ENCODE measurements around the gene CBFA2T3.
"Not testable (repeated sequence)": the region's sequence is repeated elsewhere in the genome, so short reads cannot be mapped to it uniquely, and the experiment has no call there.

The CBFA2T3 gene

GRCh38 chr16:89012622-89012995 lies 35.6 kb upstream of the CBFA2T3 start:
- DNase-seq (ENCODE audit: low spot score) = no peak

DNA sequence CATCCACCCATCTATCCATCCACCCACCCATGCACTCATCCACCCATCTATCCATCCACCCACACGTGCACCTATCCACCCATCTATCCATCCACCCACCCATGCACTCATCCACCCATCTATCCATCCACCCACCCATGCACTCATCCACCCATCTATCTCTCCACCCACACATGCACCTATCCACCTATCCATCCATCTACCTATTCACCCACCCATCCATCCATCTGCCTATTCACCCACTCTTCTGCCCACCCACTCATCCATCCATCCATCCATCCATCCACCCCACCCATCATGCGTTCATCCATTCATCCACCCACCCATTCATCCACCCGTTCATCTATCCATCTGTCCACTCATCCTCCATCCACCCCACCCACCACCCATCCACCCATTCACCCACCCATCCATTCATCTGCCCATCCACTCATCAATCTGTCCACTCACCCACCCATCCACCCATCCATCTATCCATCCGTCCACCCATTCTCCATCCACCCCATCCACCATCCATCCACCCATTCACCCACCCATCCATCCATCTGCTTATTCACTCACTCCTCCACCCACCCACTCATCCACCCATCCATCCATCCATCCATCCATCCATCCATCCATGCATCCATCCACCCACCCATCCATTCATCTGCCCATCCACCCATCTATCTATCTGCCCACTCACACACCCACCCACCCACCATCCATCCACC lies 35.1 kb upstream of the CBFA2T3 start:
- DNase-seq (ENCODE audit: low spot score) = no peak

GRCh38 chr16:89010210-89010925 lies 33.4 kb upstream of the CBFA2T3 start:
- DNase-seq (ENCODE audit: low spot score) = no peak

GRCh38 chr16:89009343-89010209 lies 32.6 kb upstream of the CBFA2T3 start:
- DNase-seq (ENCODE audit: low spot score) = no peak

GRCh38 chr16:89008796-89009195 lies 31.8 kb upstream of the CBFA2T3 start:
- not testable (repeated sequence) for DNase-seq (ENCODE audit: low spot score)

DNA sequence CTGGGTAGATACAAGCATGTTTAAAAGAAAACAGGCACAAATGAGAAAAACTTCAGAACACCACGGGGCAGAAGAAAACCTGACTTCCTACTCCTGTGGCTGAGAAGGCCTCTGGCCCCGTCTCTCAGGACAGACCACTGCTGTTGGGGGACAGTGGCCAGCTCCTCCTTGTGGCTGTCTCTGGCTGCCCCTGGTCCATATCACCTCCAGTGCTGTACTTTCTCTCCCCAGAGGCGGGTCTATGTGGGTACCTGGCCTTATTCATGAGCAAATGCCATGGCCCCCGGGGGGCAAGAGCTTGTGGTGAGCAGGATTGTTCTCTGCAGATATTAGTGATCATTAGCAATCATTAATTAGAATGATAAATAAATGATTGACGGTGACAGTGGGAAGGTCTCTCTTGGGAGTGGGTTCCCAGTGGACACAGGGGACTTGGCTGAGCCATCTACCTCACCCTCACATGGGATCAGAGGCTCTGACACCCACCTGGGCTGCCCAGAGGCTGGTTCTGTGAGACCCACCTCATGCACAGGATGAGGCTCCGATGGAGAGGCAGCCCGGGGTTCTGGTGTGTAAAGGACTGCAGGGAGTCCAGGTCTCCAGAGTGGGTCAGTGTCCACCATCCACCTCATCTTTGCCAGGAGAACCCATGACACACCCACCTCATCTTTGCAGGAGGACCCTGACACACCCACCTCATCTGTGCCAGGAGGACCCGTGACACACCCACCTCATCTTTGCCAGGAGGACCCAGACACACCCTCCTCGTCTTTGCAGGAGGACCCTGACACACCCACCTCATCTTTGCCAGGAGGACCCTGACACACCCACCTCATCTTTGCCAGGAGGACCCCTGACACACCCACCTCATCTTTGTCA lies 30.6 kb upstream of the CBFA2T3 start:
- DNase-seq (ENCODE audit: low spot score) = no peak

DNA sequence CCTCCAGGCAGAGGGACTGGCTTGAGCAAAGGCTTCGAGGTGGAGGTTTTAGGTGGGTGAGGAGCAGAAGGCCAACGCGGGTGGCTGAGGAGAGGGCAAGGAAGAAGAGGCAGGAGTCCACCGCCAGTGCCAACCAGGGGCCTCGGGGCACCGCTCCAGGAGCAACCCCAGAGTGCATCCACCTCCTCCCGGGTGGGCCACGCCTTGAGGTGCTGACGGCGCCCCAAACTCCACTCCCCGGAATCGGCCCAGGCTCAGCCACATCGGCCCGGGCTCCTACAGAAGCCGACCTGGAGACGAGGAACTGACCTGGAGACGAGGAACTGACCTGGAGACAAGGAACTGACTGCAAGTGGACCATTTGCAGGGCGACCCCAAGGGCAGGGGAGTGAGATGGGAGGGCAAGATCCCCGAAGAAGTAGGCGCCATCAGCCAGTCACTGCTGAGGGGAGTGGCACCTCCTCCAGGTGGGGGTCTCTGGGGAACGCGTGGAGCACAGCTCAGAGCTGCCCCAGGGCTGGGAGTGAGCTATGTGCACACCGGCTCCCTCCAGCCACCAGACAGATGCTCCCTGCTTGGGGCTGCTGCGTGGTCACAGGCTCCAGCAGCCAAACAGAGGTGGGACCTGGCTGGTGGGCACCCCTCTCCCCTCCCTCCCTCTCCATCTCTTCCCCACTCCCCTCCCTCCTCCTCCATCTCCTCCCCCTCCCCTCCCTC lies 29.2 kb upstream of the CBFA2T3 start:
- no peak for DNase-seq (ENCODE audit: low spot score)

GRCh38 chr16:89005201-89006035 lies 28.4 kb upstream of the CBFA2T3 start:
- DNase-seq (ENCODE audit: low spot score) = no peak

DNA sequence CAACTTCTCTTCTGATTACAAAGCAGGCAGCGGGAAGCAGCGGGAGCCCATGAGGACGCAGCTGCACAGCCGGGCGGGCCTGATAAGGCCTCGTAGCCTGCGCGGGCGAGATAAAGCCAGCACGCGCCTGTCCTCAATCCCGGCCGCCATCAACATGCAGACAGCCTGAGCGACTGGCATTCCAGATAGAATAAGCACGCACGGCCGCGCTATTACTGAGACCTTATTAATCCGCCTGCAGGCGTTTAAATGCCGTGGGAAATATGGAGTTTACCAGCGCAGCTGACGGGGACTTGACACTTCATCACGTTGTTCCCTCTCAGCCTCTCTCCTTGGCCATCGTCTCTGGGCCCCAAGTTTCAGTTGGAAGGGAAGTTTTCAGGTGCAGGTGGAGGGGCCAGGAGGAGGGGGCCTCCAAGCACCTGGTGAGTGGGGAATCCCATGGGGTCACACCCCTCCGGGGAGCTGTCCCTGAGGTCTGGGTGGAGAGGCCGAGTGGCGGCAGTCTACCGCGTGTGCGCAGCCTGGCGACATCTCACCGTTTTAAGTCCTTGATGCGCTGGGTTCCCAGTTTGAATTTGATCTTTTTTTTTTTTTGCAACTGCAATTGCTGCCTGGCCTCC lies 27.3 kb upstream of the CBFA2T3 start:
- DNase-seq (ENCODE audit: low spot score) = no peak

DNA sequence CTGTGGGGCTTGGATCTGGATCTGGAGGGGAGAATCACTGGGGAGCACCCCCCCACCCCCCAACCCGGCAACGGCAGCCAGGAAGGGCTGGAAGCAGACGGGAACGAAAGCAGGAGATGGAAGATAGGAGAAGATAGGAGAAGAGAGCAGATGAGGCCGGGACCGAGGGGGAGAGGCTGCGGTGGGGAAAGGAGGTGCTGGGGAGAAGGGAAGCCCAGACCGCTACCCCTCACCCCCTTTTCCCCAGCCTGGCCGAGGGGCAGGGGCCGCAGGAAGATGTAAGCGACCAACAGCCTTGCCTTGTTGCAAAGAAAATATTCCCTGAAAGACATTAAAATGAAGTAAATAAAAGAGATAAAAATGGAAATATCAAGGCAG lies 26.8 kb upstream of the CBFA2T3 start:
- no peak for DNase-seq (ENCODE audit: low spot score)

DNA sequence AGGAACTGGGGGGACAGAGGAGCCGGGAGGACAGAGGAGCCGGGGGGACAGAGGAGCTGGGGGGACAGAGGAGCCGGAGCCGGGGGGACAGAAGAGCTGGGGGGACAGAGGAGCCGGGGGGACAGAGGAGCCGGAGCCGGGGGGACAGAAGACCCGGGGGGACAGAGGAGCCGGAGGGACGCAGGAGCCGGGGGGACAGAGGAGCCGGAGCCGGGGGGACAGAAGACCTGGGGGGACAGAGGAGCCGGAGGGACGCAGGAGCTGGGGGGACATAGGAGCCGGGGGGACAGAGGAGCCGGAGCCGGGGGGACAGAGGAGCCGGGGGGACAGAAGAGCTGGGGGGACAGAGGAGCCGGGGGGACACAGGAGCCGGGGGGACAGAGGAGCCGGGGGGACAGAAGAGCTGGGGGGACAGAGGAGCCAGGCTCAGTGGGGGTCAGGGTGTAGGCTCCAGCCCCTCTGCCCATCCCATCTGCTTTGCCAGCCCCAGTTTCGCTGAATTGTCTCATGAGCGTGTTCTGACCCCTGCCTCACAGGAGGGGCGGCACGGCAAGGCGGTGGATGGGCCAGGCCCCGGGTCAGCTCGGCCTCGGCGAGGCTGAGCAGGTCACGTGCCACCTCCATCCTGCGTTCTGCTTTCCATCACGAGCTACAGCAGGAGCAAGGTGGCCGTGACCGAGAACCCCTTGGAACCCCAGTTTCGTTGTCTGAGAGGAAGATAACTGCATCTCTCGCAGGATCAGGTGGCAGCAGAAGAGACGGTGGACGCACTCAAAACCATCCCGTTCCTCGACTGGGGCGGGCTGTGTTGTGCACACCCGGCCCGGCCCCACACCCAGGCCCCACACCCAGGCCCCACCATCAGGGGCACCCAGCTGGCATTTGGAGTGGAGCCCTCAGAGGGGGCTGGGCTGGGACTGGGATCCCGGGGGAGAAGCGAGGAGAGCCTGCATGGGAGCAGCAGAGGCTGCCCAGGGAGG lies 26.1 kb upstream of the CBFA2T3 start:
- peak; percentile 30 for DNase-seq (ENCODE audit: low spot score)

DNA sequence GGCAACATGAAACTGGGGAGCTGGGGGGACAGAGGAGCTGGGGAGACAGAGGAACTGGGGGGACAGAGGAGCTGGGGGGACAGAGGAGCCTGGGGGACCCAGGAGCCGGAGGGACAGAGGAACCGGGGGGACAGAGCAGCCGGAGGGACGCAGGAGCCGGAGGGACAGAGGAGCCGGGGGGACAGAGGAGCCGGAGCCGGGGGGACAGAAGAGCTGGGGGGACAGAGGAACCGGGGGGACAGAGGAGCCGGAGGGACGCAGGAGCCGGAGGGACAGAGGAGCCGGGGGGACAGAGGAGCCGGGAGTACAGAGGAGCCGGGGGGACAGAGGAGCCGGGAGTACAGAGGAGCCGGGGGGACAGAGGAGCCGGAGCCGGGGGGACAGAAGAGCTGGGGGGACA lies 25.1 kb upstream of the CBFA2T3 start:
- not testable (repeated sequence) for DNase-seq (ENCODE audit: low spot score)

- DNase-seq (ENCODE audit: low spot score) = peak; percentile 57
Observed at GRCh38 chr16:89001117-89002027, 24.4 kb upstream of the CBFA2T3 start.

- no peak for DNase-seq (ENCODE audit: low spot score)
Observed at GRCh38 chr16:89000207-89000959, 23.4 kb upstream of the CBFA2T3 start.

DNA sequence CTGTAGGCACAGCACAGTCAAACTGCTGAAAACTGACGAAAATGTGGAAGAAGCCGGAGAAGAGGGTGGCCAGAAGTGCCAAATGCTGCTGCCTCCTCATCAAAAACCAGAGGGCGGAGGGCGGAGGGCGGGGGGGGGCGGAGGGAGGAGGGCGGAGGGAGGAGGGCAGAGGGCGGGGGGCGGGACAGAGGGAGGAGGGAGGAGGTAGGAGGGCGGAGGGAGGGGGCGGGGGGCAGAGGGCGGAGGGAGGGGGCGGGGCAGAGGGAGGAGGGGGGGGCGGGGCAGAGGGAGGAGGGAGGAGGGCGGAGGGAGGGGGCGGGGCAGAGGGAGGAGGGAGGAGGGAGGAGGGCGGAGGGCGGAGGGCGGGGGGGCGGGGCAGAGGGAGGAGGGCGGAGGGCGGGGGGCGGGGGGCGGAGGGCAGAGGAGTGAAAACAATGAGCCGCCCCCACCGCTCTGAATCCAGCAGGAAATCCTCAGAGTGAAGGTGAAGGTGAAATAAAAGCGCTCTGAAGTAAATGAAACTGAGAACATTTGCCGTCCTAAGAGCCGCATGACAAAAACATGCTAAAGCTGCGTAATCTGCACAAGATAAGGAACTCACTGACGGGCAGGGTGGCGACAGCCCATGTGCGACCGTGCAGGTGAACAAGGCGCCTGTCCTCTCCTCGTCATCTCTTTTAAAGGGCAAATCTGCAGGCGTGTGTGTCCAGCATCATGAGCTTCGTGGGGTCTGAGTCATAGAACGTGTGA lies 22.6 kb upstream of the CBFA2T3 start:
- DNase-seq (ENCODE audit: low spot score) = no peak

Measured in cerebellar cortex (tissue), 1 donor.